ENCODE measurements around the gene TEDDM1.
"Not testable (repeated sequence)": the region's sequence is repeated elsewhere in the genome, so short reads cannot be mapped to it uniquely, and the experiment has no call there.

TEDDM1 gene

GRCh38 chr1:182400567-182400966 is at the start of gene TEDDM1:
Gene TEDDM1, minus strand, starts transcription at chr1:182400667. Its CDS starts 182 bp downstream, at chr1:182400485.
- no peak for DNase-seq

- no peak for DNase-seq
Measured at GRCh38 chr1:182450087-182450486, 49.6 kb upstream of the TEDDM1 start, which contains the start of gene RGSL1. Gene RGSL1, plus strand, starts transcription at chr1:182450146. Its CDS starts 20 bp downstream, at chr1:182450166.

- no peak for DNase-seq
Measured at GRCh38 chr1:182447660-182448059, 47.2 kb upstream of the TEDDM1 start.

- DNase-seq = not testable (repeated sequence)
Measured at GRCh38 chr1:182447124-182447523, 46.7 kb upstream of the TEDDM1 start.

- peak in 1 of 2 experiments; percentile 25 for DNase-seq
Measured at GRCh38 chr1:182446033-182446669, 45.7 kb upstream of the TEDDM1 start.

- no peak for DNase-seq
Measured at GRCh38 chr1:182444497-182444896, 44.0 kb upstream of the TEDDM1 start.

GRCh38 chr1:182442333-182442732 is 41.9 kb upstream of the TEDDM1 start:
- no peak for DNase-seq

- DNase-seq = no peak
Measured at GRCh38 chr1:182441719-182442118, 41.3 kb upstream of the TEDDM1 start.

- no peak for DNase-seq
Measured at GRCh38 chr1:182438326-182438725, 37.9 kb upstream of the TEDDM1 start.

- DNase-seq = no peak
Measured at GRCh38 chr1:182433580-182433979, 33.1 kb upstream of the TEDDM1 start.

- DNase-seq = no peak
Measured at GRCh38 chr1:182431278-182431677, 30.8 kb upstream of the TEDDM1 start.

- DNase-seq = no peak
Measured at GRCh38 chr1:182430263-182431068, 30.0 kb upstream of the TEDDM1 start.

- no peak for DNase-seq
Measured at GRCh38 chr1:182428043-182428442, 27.6 kb upstream of the TEDDM1 start.

GRCh38 chr1:182426442-182427430 is 26.3 kb upstream of the TEDDM1 start:
- no peak for DNase-seq

GRCh38 chr1:182415789-182416188 is 15.3 kb upstream of the TEDDM1 start:
- DNase-seq = no peak

GRCh38 chr1:182413969-182414368 is 13.5 kb upstream of the TEDDM1 start:
- DNase-seq = no peak

- DNase-seq = no peak
Measured at GRCh38 chr1:182413486-182413885, 13.0 kb upstream of the TEDDM1 start.

GRCh38 chr1:182410620-182411273 is 10.3 kb upstream of the TEDDM1 start:
- DNase-seq = no peak

GRCh38 chr1:182410138-182410537 is 9.7 kb upstream of the TEDDM1 start:
- DNase-seq = no peak

GRCh38 chr1:182408435-182409075 is 8.1 kb upstream of the TEDDM1 start:
- no peak for DNase-seq

- DNase-seq = no peak
Measured at GRCh38 chr1:182407724-182408123, 7.3 kb upstream of the TEDDM1 start.

GRCh38 chr1:182406012-182406411 is 5.5 kb upstream of the TEDDM1 start:
- DNase-seq = no peak

Data from SW 1271 (cell line).